Esophagus squamous epithelium (tissue), 5 donors: ENCODE data around the gene TBXAS1. TPM values are rescaled to one million over a fixed set of nuclear protein-coding genes. Genes with fewer than 3 reads are reported as not detected.

Experiments used
- DNase-seq: peaks from one replicate; lab custom pipeline; 2025; lab: John Stamatoyannopoulos, UW
- H3K27ac ChIP-seq, 4 donors: fragments of 200-600 bp; sonication (generic); one replicate each; pipeline ENCODE4 v1.5.1; 2016 to 2019; ENCODE audit warnings: mild to moderate bottlenecking in 1 of 4
- H3K27me3 ChIP-seq, 4 donors: fragments of 200-600 bp; sonication (generic); 1 replicate in 3 of 4; 2 replicates in 1 of 4; pipeline versions ENCODE4 v1.5.1 to v1.6.0; 2017 to 2021; ENCODE audit warnings: antibody characterized with exemption in 1 of 4
- H3K36me3 ChIP-seq, 3 donors: fragments of 200-600 bp; sonication (generic); one replicate each; pipeline ENCODE4 v1.5.1; 2016 to 2019
- H3K4me1 ChIP-seq, 3 donors: fragments of 200-600 bp; sonication (generic); one replicate each; pipeline ENCODE4 v1.5.1; 2017 to 2019
- H3K4me3 ChIP-seq, 4 donors: fragments of 200-600 bp; sonication (generic); 1 replicate in 3 of 4; 2 replicates in 1 of 4; pipeline ENCODE4 v1.5.1; 2016 to 2019; ENCODE audit warnings: mild to moderate bottlenecking in 2 of 4, moderate library complexity in 1 of 4
- H3K9me3 ChIP-seq, 3 donors: fragments of 200-600 bp; sonication (generic); one replicate each; pipeline ENCODE4 v1.5.1; 2016 to 2019
- CTCF ChIP-seq, 6 experiments: fragments of 450-650 bp in 4 of 6; fragments of 200-600 bp in 2 of 6; sonication (generic) in 2 of 6; IDR thresholded peaks; one replicate each; pipeline ENCODE4 v1.5.1; 2016 to 2019; ENCODE audit warnings: antibody characterized with exemption in 6 of 6, mild to moderate bottlenecking in 4 of 6, moderate library complexity in 4 of 6
- POLR2A ChIP-seq, 4 donors: fragments of 450-650 bp; IDR thresholded peaks; one replicate each; pipeline ENCODE4 v1.6.1; 2017; ENCODE audit warnings: antibody characterized with exemption in 4 of 4, mild to moderate bottlenecking in 4 of 4, moderate library complexity in 3 of 4
- WGBS, 2 donors: methylation state at CpG; one replicate each; pipeline ENCODE4 v1.1.5; 2018; 5-methylcytosine and 5-hydroxymethylcytosine counted together
- intact Hi-C: fragments of 100-400 bp; cut with DNase I; formaldehyde crosslinking; loops from one replicate; pipeline ENCODE4 v1.15.0; 2022
- total RNA-seq, 4 donors: library from RNA; depleted of rRNA; stranded (reverse); fragments of >200 nt; gene quantifications; one replicate each; pipeline ENCODE4 v1.1.0, GENCODE V29; 2016
- donor health status: DM: yes; HTN: yes; CAD: no.

The TBXAS1 gene
- total RNA-seq, 4 donors from 2014 or later: 9.4 to 24.8 (median 17.8) TPM

- H3K36me3 ChIP-seq: peaks cover 0 to 25% (median 3%) of the 10 kb centered on the region in 3 donors
- H3K27ac ChIP-seq: no peak overlapping the region
- no peak for DNase-seq
- H3K4me3 ChIP-seq: no peak overlapping the region
- H3K9me3 ChIP-seq: no peaks in the 10 kb centered on the region
- no peaks in the 10 kb centered on the region for H3K4me1 ChIP-seq
- intact Hi-C loops: loop anchor here (10.0 kb wide), 1 partner anchor 315 kb away; no protein-coding TSS in a partner anchor
- TF ChIP-seq POLR2A (IDR thresholded peaks at IDR 0.05): no peak
- H3K27me3 ChIP-seq: no peaks in the 10 kb centered on the region
- WGBS, 2 donors: 65 to 94% methylated on average over 2 to 3 of the region's 3 CpGs
Measured at GRCh38 chr7:140019606-140020005, 190.5 kb downstream of the TBXAS1 start.

- DNase-seq: no peak
- H3K4me3 ChIP-seq: no peak overlapping the region
- intact Hi-C loops: no loop called here
- peaks cover 7 to 45% (median 11%) of the 10 kb centered on the region in 3 donors for H3K36me3 ChIP-seq
- no peak for TF ChIP-seq POLR2A (IDR thresholded peaks at IDR 0.05)
- no peak for TF ChIP-seq CTCF (IDR thresholded peaks at IDR 0.05)
- H3K4me1 ChIP-seq: no peaks in the 10 kb centered on the region
- no peaks in the 10 kb centered on the region for H3K27me3 ChIP-seq
- H3K27ac ChIP-seq: no peak overlapping the region
- WGBS, 2 donors: 90 to 100% methylated on average over 2 to 3 of the region's 8 CpGs
- H3K9me3 ChIP-seq: no peaks in the 10 kb centered on the region
Measured at GRCh38 chr7:140021603-140022002, 192.5 kb downstream of the TBXAS1 start.

GRCh38 chr7:140022582-140023211, 193.6 kb downstream of the TBXAS1 start:
- no peak for DNase-seq
- intact Hi-C loops: no loop called here

GRCh38 chr7:140023728-140024127, 194.7 kb downstream of the TBXAS1 start:
- Histone ChIP-seq H3K9me3 (no peaks in the 10 kb centered on the region), H3K4me3 (no peak overlapping the region), H3K4me1 (no peaks in the 10 kb centered on the region), H3K36me3 (peaks cover 7 to 66% (median 14%) of the 10 kb centered on the region in 3 donors), H3K27ac (no peak overlapping the region), H3K27me3 (no peaks in the 10 kb centered on the region)
- no peak for DNase-seq
- intact Hi-C loops: no loop called here
- 80 to 90% methylated on average over 2 to 5 of the region's 6 CpGs for WGBS, 2 donors
- TF ChIP-seq CTCF (IDR thresholded peaks at IDR 0.05): no peak
- no peak for TF ChIP-seq POLR2A (IDR thresholded peaks at IDR 0.05)

More at GRCh38 chr7:140022582-140023211, 193.6 kb downstream of the TBXAS1 start:
- no peaks in the 10 kb centered on the region for H3K9me3 ChIP-seq
- H3K4me3 ChIP-seq: no peak overlapping the region
- 84 to 89% methylated on average over 7 of the region's 7 CpGs for WGBS, 2 donors
- H3K27ac ChIP-seq: no peak overlapping the region
- H3K36me3 ChIP-seq: peaks cover 7 to 56% (median 14%) of the 10 kb centered on the region in 3 donors
- no peaks in the 10 kb centered on the region for H3K4me1 ChIP-seq
- H3K27me3 ChIP-seq: no peaks in the 10 kb centered on the region
- TF ChIP-seq POLR2A (IDR thresholded peaks at IDR 0.05): no peak
- no peak for TF ChIP-seq CTCF (IDR thresholded peaks at IDR 0.05)

- intact Hi-C loops: no loop called here
- Histone ChIP-seq H3K36me3 (peaks cover 7 to 70% (median 14%) of the 10 kb centered on the region in 3 donors), H3K27me3 (no peaks in the 10 kb centered on the region), H3K4me1 (no peaks in the 10 kb centered on the region), H3K27ac (no peak overlapping the region), H3K9me3 (no peaks in the 10 kb centered on the region), H3K4me3 (no peak overlapping the region)
- 87 to 95% methylated on average over 17 to 18 of the region's 18 CpGs for WGBS, 2 donors
- DNase-seq: no peak
- TF ChIP-seq CTCF (IDR thresholded peaks at IDR 0.05) (no peak), POLR2A (IDR thresholded peaks at IDR 0.05) (no peak)
Measured at GRCh38 chr7:140024585-140024984, 195.5 kb downstream of the TBXAS1 start.
